Nephron progenitor cell (in vitro differentiated cells): Measurements from ENCODE around the gene MCF2L.
"Not testable (repeated sequence)": the region's sequence is repeated elsewhere in the genome, so short reads cannot be mapped to it uniquely, and the experiment has no call there.

ENCODE experiments used
- DNase-seq: peaks from one replicate; pipeline ENCODE4 v3.0.0; 2021
- H3K27ac Mint-ChIP-seq: 2 replicates; pipeline ENCODE4 v1.8.0; 2021; ENCODE audit warnings: mild to moderate bottlenecking, moderate library complexity, mixed read lengths
- H3K27me3 Mint-ChIP-seq: 2 replicates; pipeline ENCODE4 v1.8.0; 2021; ENCODE audit warnings: mild to moderate bottlenecking, low read depth, mixed read lengths; ENCODE audit not compliant: poor library complexity
- H3K36me3 Mint-ChIP-seq: 2 replicates; pipeline ENCODE4 v1.8.0; 2021; ENCODE audit warnings: low read depth, mixed read lengths
- H3K4me1 Mint-ChIP-seq: 2 replicates; pipeline ENCODE4 v1.8.0; 2021; ENCODE audit warnings: mixed read lengths
- H3K4me3 Mint-ChIP-seq: 2 replicates; pipeline ENCODE4 v1.8.0; 2021; ENCODE audit warnings: mild to moderate bottlenecking, moderate library complexity, mixed read lengths
- H3K9me3 Mint-ChIP-seq: 2 replicates; pipeline ENCODE4 v1.8.0; 2021; ENCODE audit warnings: mild to moderate bottlenecking, moderate library complexity, mixed read lengths
- CTCF ChIP-seq: fragments of 200-600 bp; sonication (generic); IDR thresholded peaks from 2 replicates; pipeline ENCODE4 v1.5.0; 2021; ENCODE audit warnings: antibody characterized with exemption

Gene MCF2L

GRCh38 chr13:113110048-113110851 lies 141.2 kb downstream of the MCF2L start:
- Mint-ChIP-seq H3K4me1 (peaks cover under 1% of the 10 kb centered on the region), H3K9me3 (peaks cover 11% of the 10 kb centered on the region), H3K36me3 (no peaks in the 10 kb centered on the region), H3K4me3 (peak overlapping the region; percentile 52), H3K27ac (no peak overlapping the region), H3K27me3 (peaks cover 27% of the 10 kb centered on the region)
- no peak for TF ChIP-seq CTCF
- DNase-seq = peak; percentile 49

GRCh38 chr13:113110852-113111315 lies 141.9 kb downstream of the MCF2L start:
- H3K4me3 Mint-ChIP-seq = peak overlapping the region; percentile 38
- peaks cover 11% of the 10 kb centered on the region for H3K9me3 Mint-ChIP-seq
- TF ChIP-seq CTCF = no peak
- no peaks in the 10 kb centered on the region for H3K4me1 Mint-ChIP-seq
- no peak for DNase-seq
- H3K27me3 Mint-ChIP-seq = peaks cover 24% of the 10 kb centered on the region
- H3K36me3 Mint-ChIP-seq = no peaks in the 10 kb centered on the region
- no peak overlapping the region for H3K27ac Mint-ChIP-seq

GRCh38 chr13:113111821-113112220 lies 142.8 kb downstream of the MCF2L start:
- Mint-ChIP-seq H3K9me3 (peaks cover 11% of the 10 kb centered on the region), H3K27me3 (peaks cover 28% of the 10 kb centered on the region)
- H3K4me1 Mint-ChIP-seq, H3K36me3 Mint-ChIP-seq, H3K27ac Mint-ChIP-seq, H3K4me3 Mint-ChIP-seq: not testable (repeated sequence)
- DNase-seq = peak; percentile 0

GRCh38 chr13:113112475-113112874 lies 143.5 kb downstream of the MCF2L start:
- peaks cover 11% of the 10 kb centered on the region for H3K9me3 Mint-ChIP-seq
- not testable (repeated sequence) for DNase-seq, H3K4me3 Mint-ChIP-seq, H3K27ac Mint-ChIP-seq, H3K36me3 Mint-ChIP-seq, H3K4me1 Mint-ChIP-seq
- H3K27me3 Mint-ChIP-seq = peaks cover 30% of the 10 kb centered on the region

- no peak for DNase-seq
- H3K27me3 Mint-ChIP-seq = peaks cover 30% of the 10 kb centered on the region
- H3K4me1 Mint-ChIP-seq = no peaks in the 10 kb centered on the region
- no peak overlapping the region for H3K27ac Mint-ChIP-seq
- no peak for TF ChIP-seq CTCF
- H3K36me3 Mint-ChIP-seq = no peaks in the 10 kb centered on the region
- H3K9me3 Mint-ChIP-seq = peaks cover 11% of the 10 kb centered on the region
- H3K4me3 Mint-ChIP-seq = no peak overlapping the region
Measured at GRCh38 chr13:113112893-113113845, 144.2 kb downstream of the MCF2L start.

- no peaks in the 10 kb centered on the region for H3K36me3 Mint-ChIP-seq
- peaks cover 11% of the 10 kb centered on the region for H3K9me3 Mint-ChIP-seq
- H3K27ac Mint-ChIP-seq = no peak overlapping the region
- no peak overlapping the region for H3K4me3 Mint-ChIP-seq
- H3K27me3 Mint-ChIP-seq = peaks cover 30% of the 10 kb centered on the region
- DNase-seq = no peak
- H3K4me1 Mint-ChIP-seq = no peaks in the 10 kb centered on the region
- no peak for TF ChIP-seq CTCF
Measured at GRCh38 chr13:113113846-113114271, 144.8 kb downstream of the MCF2L start.
